Natural killer cell (primary cell): ENCODE measurements around the gene GAMT. TPM values are rescaled to one million over a fixed set of nuclear protein-coding genes. Genes with fewer than 3 reads are reported as not detected.

Source experiments
- ATAC-seq, 3 donors: fragments of 150-1000 bp in 2 of 3; fragments of 200-7000 bp in 1 of 3; cut with Tn5 transposase; 1 replicate in 1 of 3; 2 replicates in 2 of 3; pipeline ENCODE4 v1.10.0; 2021; ENCODE audit warnings: mild to moderate bottlenecking in 2 of 3, moderate library complexity in 2 of 3
- DNase-seq, 2 donors: peaks; one replicate each; pipeline versions ENCODE4 v3.0.0 to v3.0.0-alpha.2; 2013 to 2021; ENCODE audit warnings: mixed read lengths in 1 of 2
- H3K27ac ChIP-seq: one replicate; pipeline ENCODE4 v1.5.1; 2013; ENCODE audit warnings: mild to moderate bottlenecking, low read length
- H3K27me3 ChIP-seq: one replicate; pipeline ENCODE4 v1.6.1; 2013; ENCODE audit warnings: low read length; ENCODE audit not compliant: control insufficient read depth, insufficient read depth
- H3K36me3 ChIP-seq: one replicate; pipeline ENCODE4 v1.6.1; 2013; ENCODE audit warnings: low read length; ENCODE audit not compliant: control insufficient read depth, insufficient read depth
- H3K4me1 ChIP-seq: one replicate; pipeline ENCODE4 v1.6.1; 2013; ENCODE audit warnings: low read length; ENCODE audit not compliant: control insufficient read depth, insufficient read depth
- H3K4me3 ChIP-seq: one replicate; pipeline ENCODE4 v1.5.1; 2013; ENCODE audit warnings: low read length
- H3K9me3 ChIP-seq: one replicate; pipeline ENCODE4 v1.6.1; 2013; ENCODE audit warnings: low read length; ENCODE audit not compliant: control insufficient read depth, insufficient read depth
- H3K27ac Mint-ChIP-seq, 2 donors: one replicate each; pipeline ENCODE4 v1.8.0; 2022; ENCODE audit warnings: mild to moderate bottlenecking in 2 of 2, mixed read lengths in 2 of 2, moderate library complexity in 1 of 2
- H3K27me3 Mint-ChIP-seq, 2 donors: one replicate each; pipeline ENCODE4 v1.8.0; 2022; ENCODE audit warnings: low read depth in 2 of 2, mixed read lengths in 2 of 2
- H3K36me3 Mint-ChIP-seq: one replicate; pipeline ENCODE4 v1.8.0; 2022; ENCODE audit warnings: mixed read lengths
- H3K4me1 Mint-ChIP-seq, 2 donors: one replicate each; pipeline ENCODE4 v1.8.0; 2022; ENCODE audit warnings: mixed read lengths in 2 of 2
- H3K4me3 Mint-ChIP-seq: one replicate; pipeline ENCODE4 v1.8.0; 2022; ENCODE audit warnings: mild to moderate bottlenecking, moderate library complexity, mixed read lengths
- H3K9me3 Mint-ChIP-seq, 2 donors: one replicate each; pipeline ENCODE4 v1.8.0; 2022; ENCODE audit warnings: mixed read lengths in 2 of 2
- CTCF ChIP-seq: fragments of 200-600 bp; IDR thresholded peaks from one replicate; pipeline ENCODE4 v1.8.0; 2022; ENCODE audit warnings: antibody characterized with exemption
- WGBS: methylation state at CpG from one replicate; pipeline ENCODE4 v1.1.7; 2013; ENCODE audit warnings: missing lambda C conversion rate; ENCODE audit not compliant: insufficient coverage; 5-methylcytosine and 5-hydroxymethylcytosine counted together
- intact Hi-C: fragments of 100-400 bp; cut with micrococcal nuclease; formaldehyde crosslinking; loops from one replicate; pipeline ENCODE4 v1.14.2; 2022
- total RNA-seq, 4 donors: library from RNA; stranded (reverse); fragments of 120-200 nt in 1 of 4; gene quantifications; one replicate each; pipeline versions ENCODE4 v1.2.3 to v1.2.4, GENCODE V29; 2013 to 2022

The GAMT gene
- total RNA-seq, 3 donors from 2014 or later (not counting 1 experiment from before 2014, with no cell fraction given) = 5.1 to 7.5 (median 7.1) TPM

- no peak overlapping the region for H3K4me3 ChIP-seq
- peaks cover 4% of the 10 kb centered on the region for H3K27me3 ChIP-seq
- H3K9me3 ChIP-seq = no peaks in the 10 kb centered on the region
- DNase-seq (no peak), ATAC-seq (no peak)
- no peak overlapping the region for H3K27ac ChIP-seq
- H3K4me1 Mint-ChIP-seq = peaks cover 5% of the 10 kb centered on the region in 2 donors
- peaks cover 10% of the 10 kb centered on the region for H3K36me3 ChIP-seq
- no peak overlapping the region for H3K4me3 Mint-ChIP-seq
- no peak for TF ChIP-seq CTCF
- H3K9me3 Mint-ChIP-seq = no peaks in the 10 kb centered on the region
- H3K27me3 Mint-ChIP-seq = peaks cover 0 to 3% of the 10 kb centered on the region in 2 donors
- H3K27ac Mint-ChIP-seq = no peak overlapping the region
- 93% methylated on average over 9 of the region's 9 CpGs for WGBS
- no peaks in the 10 kb centered on the region for H3K36me3 Mint-ChIP-seq
- H3K4me1 ChIP-seq = peaks cover 27% of the 10 kb centered on the region
- intact Hi-C loops = no loop called here
These were observed 3.5 kb downstream of the GAMT start for GRCh38 chr19:1397838-1398237.

GRCh38 chr19:1396768-1397679 is 4.3 kb downstream of the GAMT start:
- Histone ChIP-seq H3K36me3 (peaks cover 18% of the 10 kb centered on the region), H3K9me3 (no peaks in the 10 kb centered on the region), H3K27ac (no peak overlapping the region), H3K4me3 (no peak overlapping the region), H3K4me1 (peaks cover 19% of the 10 kb centered on the region), H3K27me3 (no peaks in the 10 kb centered on the region)
- ATAC-seq (no peak), DNase-seq (no peak)
- 82% methylated on average over 42 of the region's 42 CpGs for WGBS
- H3K9me3 Mint-ChIP-seq = no peaks in the 10 kb centered on the region
- H3K36me3 Mint-ChIP-seq = no peaks in the 10 kb centered on the region
- intact Hi-C loops = no loop called here
- no peak overlapping the region for H3K4me3 Mint-ChIP-seq
- H3K4me1 Mint-ChIP-seq = no peaks in the 10 kb centered on the region
- no peak for TF ChIP-seq CTCF
- no peak overlapping the region for H3K27ac Mint-ChIP-seq
- no peaks in the 10 kb centered on the region for H3K27me3 Mint-ChIP-seq

GRCh38 chr19:1396019-1396767 is 5.1 kb downstream of the GAMT start:
- no peak overlapping the region for H3K27ac Mint-ChIP-seq
- no peak for DNase-seq
- ATAC-seq = no peak
- Histone ChIP-seq H3K9me3 (no peaks in the 10 kb centered on the region), H3K36me3 (peaks cover 18% of the 10 kb centered on the region), H3K4me3 (no peak overlapping the region), H3K27me3 (no peaks in the 10 kb centered on the region), H3K4me1 (peaks cover 13% of the 10 kb centered on the region), H3K27ac (no peak overlapping the region)
- no peaks in the 10 kb centered on the region for H3K27me3 Mint-ChIP-seq
- H3K9me3 Mint-ChIP-seq = no peaks in the 10 kb centered on the region
- no peak for TF ChIP-seq CTCF
- 60% methylated on average over 25 of the region's 25 CpGs for WGBS
- no peaks in the 10 kb centered on the region for H3K4me1 Mint-ChIP-seq
- intact Hi-C loops = no loop called here
- H3K36me3 Mint-ChIP-seq = no peaks in the 10 kb centered on the region
- no peak overlapping the region for H3K4me3 Mint-ChIP-seq
